Gastrocnemius medialis (tissue), 4 donors: ENCODE results near the gene MPHOSPH9. TPM values are rescaled to one million over a fixed set of nuclear protein-coding genes. Genes with fewer than 3 reads are reported as not detected.

Experiments used
- ATAC-seq, 2 donors: fragments of 150-250 bp; one replicate each; pipeline ENCODE4 v1.9.1; 2016
- DNase-seq, 2 donors: peaks; one replicate each; pipeline ENCODE4 v3.0.0-alpha.2; 2019
- H3K27ac ChIP-seq, 4 donors: fragments of 200-600 bp; sonication (generic); 1 replicate in 1 of 4; 2 replicates in 3 of 4; pipeline ENCODE4 v1.5.1; 2016 to 2018; ENCODE audit warnings: mild to moderate bottlenecking in 2 of 4, moderate library complexity in 1 of 4
- H3K27me3 ChIP-seq, 3 donors: fragments of 200-600 bp; sonication (generic) in 2 of 3; 1 replicate in 1 of 3; 2 replicates in 2 of 3; pipeline versions ENCODE4 v1.5.1 to v1.6.0; 2016 to 2019; ENCODE audit warnings: mild to moderate bottlenecking in 1 of 3, moderate library complexity in 1 of 3
- H3K36me3 ChIP-seq, 2 donors: fragments of 200-600 bp; sonication (generic) in 1 of 2; one replicate each; pipeline ENCODE4 v1.5.1; 2017 to 2018
- H3K4me1 ChIP-seq, 2 donors: fragments of 200-600 bp; sonication (generic) in 1 of 2; one replicate each; pipeline ENCODE4 v1.5.1; 2016 to 2017; ENCODE audit warnings: mild to moderate bottlenecking in 2 of 2
- H3K4me3 ChIP-seq, 4 donors: fragments of 200-600 bp; sonication (generic) in 3 of 4; 1 replicate in 1 of 4; 2 replicates in 3 of 4; pipeline ENCODE4 v1.5.1; 2016 to 2019; ENCODE audit warnings: mild to moderate bottlenecking in 2 of 4
- H3K9me3 ChIP-seq, 3 donors: fragments of 200-600 bp; sonication (generic) in 2 of 3; 1 replicate in 1 of 3; 2 replicates in 2 of 3; pipeline ENCODE4 v1.5.1; 2016 to 2019
- POLR2A ChIP-seq, 2 donors: fragments of 450-650 bp; IDR thresholded peaks; one replicate each; pipeline ENCODE4 v1.6.1; 2017; ENCODE audit warnings: antibody characterized with exemption in 2 of 2, mild to moderate bottlenecking in 2 of 2, moderate library complexity in 2 of 2
- in situ Hi-C, 4 donors: fragments of 200-750 bp; cut with MboI; loops; one replicate each; pipeline versions ENCODE4 v1.15.0 to v1.8.0; 2017; ENCODE audit warnings: low sequenced_read_pairs in 4 of 4
- intact Hi-C: fragments of 100-400 bp; cut with DNase I; formaldehyde crosslinking; loops from one replicate; pipeline ENCODE4 v1.15.1; 2023; ENCODE audit warnings: low total_unique reads
- total RNA-seq, 4 donors: library from RNA; depleted of rRNA; stranded (reverse); fragments of >200 nt; gene quantifications; one replicate each; pipeline versions ENCODE4 v1.1.0 to v1.2.3, GENCODE V29; 2016
- TF ChIP-seq, protein P1 (sequence below), 5 experiments: fragments of 450-650 bp in 3 of 5; fragments of 200-600 bp in 2 of 5; sonication (generic) in 2 of 5; IDR thresholded peaks in 4 of 5; conservative IDR thresholded peaks in 1 of 5; 1 replicate in 4 of 5; 2 replicates in 1 of 5; pipeline ENCODE4 v1.5.1; 2016 to 2019; ENCODE audit warnings: antibody characterized with exemption in 5 of 5, mild to moderate bottlenecking in 3 of 5, moderate library complexity in 3 of 5

The MPHOSPH9 gene
- total RNA-seq, 4 donors from 2014 or later: 8.5 to 35.4 (median 12.7) TPM

GRCh38 chr12:123108682-123109066, 124.3 kb downstream of the MPHOSPH9 start:
- H3K4me1 ChIP-seq: peaks cover 39 to 42% of the 10 kb centered on the region in 2 donors
- H3K27me3 ChIP-seq: no peaks in the 10 kb centered on the region
- DNase-seq (no peak), ATAC-seq (peak in 1 of 2 donors; percentile 28)
- intact Hi-C loops: no loop called here
- H3K9me3 ChIP-seq: no peaks in the 10 kb centered on the region
- H3K36me3 ChIP-seq: no peaks in the 10 kb centered on the region
- TF ChIP-seq POLR2A (IDR thresholded peaks at IDR 0.05): no peak
- TF ChIP-seq, protein P1, sequence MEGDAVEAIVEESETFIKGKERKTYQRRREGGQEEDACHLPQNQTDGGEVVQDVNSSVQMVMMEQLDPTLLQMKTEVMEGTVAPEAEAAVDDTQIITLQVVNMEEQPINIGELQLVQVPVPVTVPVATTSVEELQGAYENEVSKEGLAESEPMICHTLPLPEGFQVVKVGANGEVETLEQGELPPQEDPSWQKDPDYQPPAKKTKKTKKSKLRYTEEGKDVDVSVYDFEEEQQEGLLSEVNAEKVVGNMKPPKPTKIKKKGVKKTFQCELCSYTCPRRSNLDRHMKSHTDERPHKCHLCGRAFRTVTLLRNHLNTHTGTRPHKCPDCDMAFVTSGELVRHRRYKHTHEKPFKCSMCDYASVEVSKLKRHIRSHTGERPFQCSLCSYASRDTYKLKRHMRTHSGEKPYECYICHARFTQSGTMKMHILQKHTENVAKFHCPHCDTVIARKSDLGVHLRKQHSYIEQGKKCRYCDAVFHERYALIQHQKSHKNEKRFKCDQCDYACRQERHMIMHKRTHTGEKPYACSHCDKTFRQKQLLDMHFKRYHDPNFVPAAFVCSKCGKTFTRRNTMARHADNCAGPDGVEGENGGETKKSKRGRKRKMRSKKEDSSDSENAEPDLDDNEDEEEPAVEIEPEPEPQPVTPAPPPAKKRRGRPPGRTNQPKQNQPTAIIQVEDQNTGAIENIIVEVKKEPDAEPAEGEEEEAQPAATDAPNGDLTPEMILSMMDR (IDR thresholded peaks at IDR 0.05 in 4 of 5, conservative IDR thresholded peaks at IDR 0.05 in 1 of 5): no peak
- in situ Hi-C loops: no loop called here
- H3K4me3 ChIP-seq: no peak overlapping the region
- peak overlapping the region; percentile 72 to 82 (median 76) for H3K27ac ChIP-seq

DNA sequence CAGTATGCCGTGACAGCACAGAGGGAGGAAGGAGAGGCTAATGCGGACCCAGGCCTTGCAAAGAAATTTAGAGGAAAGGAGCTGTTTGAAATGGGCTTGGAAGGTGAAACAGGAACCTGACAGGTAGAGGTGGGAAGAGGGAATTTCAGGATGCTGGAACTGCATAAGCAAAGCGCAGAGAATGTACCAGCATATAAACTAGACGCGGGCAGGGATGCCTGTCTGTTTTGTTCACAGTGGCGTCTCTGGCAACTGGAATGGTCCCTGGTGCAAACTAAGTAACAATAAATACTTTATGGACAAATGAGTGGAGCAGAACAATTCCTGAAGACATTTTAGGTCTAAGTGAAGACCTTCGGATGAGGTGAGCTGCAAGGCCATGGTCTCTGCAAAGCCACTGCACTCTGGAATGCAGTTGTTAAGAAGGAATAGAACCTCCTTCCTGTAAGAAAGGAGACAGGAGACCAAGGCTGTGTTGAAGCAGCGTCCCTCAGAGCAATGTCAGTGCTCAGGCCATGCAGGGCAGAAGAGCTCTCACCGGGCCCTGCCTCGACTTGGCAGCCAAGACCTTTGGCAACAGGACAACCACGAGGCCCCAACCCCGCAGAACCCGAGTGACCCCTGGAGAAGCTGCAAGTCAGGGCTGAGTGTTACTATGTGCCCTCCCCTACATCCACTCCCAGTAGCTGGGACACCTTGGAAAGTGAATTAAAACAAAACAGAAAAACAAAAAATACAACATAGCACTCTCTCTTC, 124.8 kb downstream of the MPHOSPH9 start:
- DNase-seq: peak in 1 of 2 donors; percentile 30
- Histone ChIP-seq H3K36me3 (no peaks in the 10 kb centered on the region), H3K4me3 (no peak overlapping the region), H3K27ac (peak overlapping the region; percentile 72 to 82 (median 76)), H3K9me3 (no peaks in the 10 kb centered on the region), H3K4me1 (peaks cover 39 to 42% of the 10 kb centered on the region in 2 donors), H3K27me3 (no peaks in the 10 kb centered on the region)
- in situ Hi-C loops: no loop called here
- intact Hi-C loops: no loop called here
- no peak for ATAC-seq
- TF ChIP-seq, protein P1 (IDR thresholded peaks at IDR 0.05 in 4 of 5, conservative IDR thresholded peaks at IDR 0.05 in 1 of 5): no peak
- no peak for TF ChIP-seq POLR2A (IDR thresholded peaks at IDR 0.05)

GRCh38 chr12:123106640-123107359, 126.1 kb downstream of the MPHOSPH9 start:
- peak in 1 of 2 donors; percentile 24 for DNase-seq
- H3K4me1 ChIP-seq: peaks cover 39 to 42% of the 10 kb centered on the region in 2 donors
- H3K36me3 ChIP-seq: no peaks in the 10 kb centered on the region
- intact Hi-C loops (no loop called here), in situ Hi-C loops (no loop called here)
- peak overlapping the region; percentile 59 to 78 (median 68) for H3K27ac ChIP-seq
- no peaks in the 10 kb centered on the region for H3K27me3 ChIP-seq
- H3K4me3 ChIP-seq: no peak overlapping the region
- H3K9me3 ChIP-seq: no peaks in the 10 kb centered on the region
- TF ChIP-seq POLR2A (IDR thresholded peaks at IDR 0.05): no peak
- TF ChIP-seq, protein P1 (IDR thresholded peaks at IDR 0.05 in 4 of 5, conservative IDR thresholded peaks at IDR 0.05 in 1 of 5): no peak
- ATAC-seq: no peak

DNA sequence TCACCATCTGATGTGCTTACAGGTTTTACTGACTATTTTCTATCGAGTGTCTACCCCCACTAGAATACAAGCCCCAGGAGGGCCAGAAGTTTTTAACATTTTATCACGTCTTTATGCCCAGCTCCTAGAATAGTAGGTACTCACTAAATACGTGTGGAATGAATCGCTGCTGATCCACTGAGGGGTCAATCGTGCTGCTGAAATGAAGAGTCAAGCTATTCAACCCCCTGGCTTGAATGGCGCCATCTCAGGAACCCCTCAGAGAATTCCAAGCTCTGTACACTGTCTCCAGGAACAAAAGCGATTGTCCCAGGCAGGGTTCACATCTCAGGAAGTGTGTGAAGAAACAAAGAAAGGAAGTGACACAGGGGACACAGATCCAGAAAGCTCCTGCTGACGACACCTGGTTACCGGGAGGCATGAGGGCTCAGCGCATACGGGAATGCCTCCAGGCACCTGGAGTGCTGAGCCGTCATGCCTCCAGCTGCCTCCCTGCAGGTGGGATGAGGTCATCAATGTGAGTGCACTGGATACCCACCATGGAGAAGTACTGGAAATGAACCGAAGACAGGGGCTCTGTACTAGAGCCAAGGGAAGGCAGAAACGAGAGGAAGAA, 127.6 kb downstream of the MPHOSPH9 start:
- no peaks in the 10 kb centered on the region for H3K27me3 ChIP-seq
- intact Hi-C loops: no loop called here
- TF ChIP-seq, protein P1 (IDR thresholded peaks at IDR 0.05 in 4 of 5, conservative IDR thresholded peaks at IDR 0.05 in 1 of 5): no peak
- TF ChIP-seq POLR2A (IDR thresholded peaks at IDR 0.05): peak in 1 of 2 donors; percentile 45
- in situ Hi-C loops: no loop called here
- H3K4me1 ChIP-seq: peaks cover 42 to 46% of the 10 kb centered on the region in 2 donors
- H3K4me3 ChIP-seq: peak overlapping the region in 3 of 4 donors; percentile 4 to 41 (median 13)
- peak overlapping the region; percentile 60 to 78 (median 68) for H3K27ac ChIP-seq
- DNase-seq (no peak), ATAC-seq (peak; percentile 24 to 45)
- H3K36me3 ChIP-seq: no peaks in the 10 kb centered on the region
- H3K9me3 ChIP-seq: no peaks in the 10 kb centered on the region
